ENCODE results near the gene ZC3H15. TPM values are rescaled to one million over a fixed set of nuclear protein-coding genes. Genes with fewer than 3 reads are reported as not detected.

ZC3H15 gene
- total RNA-seq, 2 donors from 2014 or later: 91.9 to 115 TPM

DNA sequence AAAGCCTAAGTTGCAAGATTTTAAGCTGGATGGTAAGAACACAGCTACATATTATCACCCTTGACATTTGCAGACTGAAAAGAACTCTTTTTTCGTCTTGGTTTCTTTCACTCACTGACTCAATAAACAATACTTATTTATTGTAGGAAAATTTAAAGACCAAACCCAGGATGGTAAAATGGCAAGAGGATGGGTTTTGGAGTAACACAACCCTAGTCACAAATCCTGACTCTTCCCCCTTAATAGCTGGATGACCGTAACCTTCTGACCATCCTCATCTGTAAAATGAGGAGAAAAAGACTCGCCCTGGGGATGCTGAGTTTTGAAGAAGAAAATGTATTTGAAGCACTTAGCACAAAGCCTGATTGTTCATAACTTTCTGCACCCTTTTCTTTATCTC is 48.3 kb downstream of the ZC3H15 start:
- Mint-ChIP-seq H3K4me1 (no peaks in the 10 kb centered on the region), H3K27ac (no peak overlapping the region), H3K4me3 (no peak overlapping the region), H3K27me3 (peaks cover 17% of the 10 kb centered on the region), H3K36me3 (ENCODE audit: low read depth) (no peaks in the 10 kb centered on the region)
- no peaks in the 10 kb centered on the region for H3K9me3 ChIP-seq (ENCODE audit: control insufficient read depth, low read length, poor library complexity, severe bottlenecking)
- DNase-seq: no peak
- ATAC-seq: no peak

GRCh38 chr2:186535861-186536260 is 49.8 kb downstream of the ZC3H15 start:
- Mint-ChIP-seq H3K27ac (no peak overlapping the region), H3K4me1 (no peaks in the 10 kb centered on the region), H3K27me3 (peaks cover 25% of the 10 kb centered on the region), H3K36me3 (ENCODE audit: low read depth) (no peaks in the 10 kb centered on the region), H3K4me3 (no peak overlapping the region)
- no peak for ATAC-seq
- no peaks in the 10 kb centered on the region for H3K9me3 ChIP-seq (ENCODE audit: control insufficient read depth, low read length, poor library complexity, severe bottlenecking)
- DNase-seq: no peak

DNA sequence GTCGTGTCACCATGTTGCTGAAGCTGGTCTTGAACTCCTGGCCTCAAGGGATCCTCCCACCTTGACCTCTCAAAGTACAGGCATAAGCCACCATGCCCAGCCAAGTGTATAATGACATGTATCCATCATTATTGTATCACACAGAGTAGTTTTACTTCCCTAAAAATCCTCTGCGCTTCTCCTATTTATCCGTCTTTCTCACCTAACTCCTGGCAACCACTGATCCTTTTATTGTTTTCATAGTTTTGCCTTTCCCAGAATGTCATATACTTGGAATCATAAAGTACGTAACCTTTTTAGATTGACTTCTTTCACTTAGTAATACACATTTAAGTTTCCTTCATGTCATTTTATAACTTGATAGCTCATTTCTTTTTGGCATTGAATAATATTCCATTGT is 51.0 kb downstream of the ZC3H15 start:
- Mint-ChIP-seq H3K4me3 (no peak overlapping the region), H3K36me3 (ENCODE audit: low read depth) (no peaks in the 10 kb centered on the region), H3K27me3 (peaks cover 26% of the 10 kb centered on the region), H3K4me1 (no peaks in the 10 kb centered on the region), H3K27ac (no peak overlapping the region)
- DNase-seq (no peak), ATAC-seq (no peak)
- H3K9me3 ChIP-seq (ENCODE audit: control insufficient read depth, low read length, poor library complexity, severe bottlenecking): no peaks in the 10 kb centered on the region

DNA sequence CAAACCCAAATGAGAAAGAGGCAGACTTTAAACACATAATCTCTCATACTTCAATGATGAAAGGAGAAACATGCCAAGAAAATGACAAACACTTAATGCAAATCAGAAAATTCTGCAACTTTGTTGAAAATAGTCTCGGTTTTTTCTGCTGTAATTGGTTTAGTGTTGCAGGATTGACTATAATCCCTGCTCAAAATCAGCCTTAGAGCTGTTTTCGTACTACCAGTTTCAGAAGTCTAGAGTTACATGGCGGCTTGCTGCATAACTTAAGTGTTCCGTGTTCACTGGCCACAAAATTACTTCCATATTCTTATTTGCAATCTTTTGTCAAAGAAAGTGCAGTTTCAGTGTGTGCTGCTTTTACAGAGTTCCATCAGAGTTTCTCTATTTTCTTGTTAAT is 54.9 kb downstream of the ZC3H15 start:
- Mint-ChIP-seq H3K4me3 (no peak overlapping the region), H3K36me3 (ENCODE audit: low read depth) (no peaks in the 10 kb centered on the region), H3K4me1 (peaks cover 2% of the 10 kb centered on the region), H3K27me3 (peaks cover 26% of the 10 kb centered on the region), H3K27ac (no peak overlapping the region)
- ATAC-seq (no peak), DNase-seq (no peak)
- no peaks in the 10 kb centered on the region for H3K9me3 ChIP-seq (ENCODE audit: control insufficient read depth, low read length, poor library complexity, severe bottlenecking)

DNA sequence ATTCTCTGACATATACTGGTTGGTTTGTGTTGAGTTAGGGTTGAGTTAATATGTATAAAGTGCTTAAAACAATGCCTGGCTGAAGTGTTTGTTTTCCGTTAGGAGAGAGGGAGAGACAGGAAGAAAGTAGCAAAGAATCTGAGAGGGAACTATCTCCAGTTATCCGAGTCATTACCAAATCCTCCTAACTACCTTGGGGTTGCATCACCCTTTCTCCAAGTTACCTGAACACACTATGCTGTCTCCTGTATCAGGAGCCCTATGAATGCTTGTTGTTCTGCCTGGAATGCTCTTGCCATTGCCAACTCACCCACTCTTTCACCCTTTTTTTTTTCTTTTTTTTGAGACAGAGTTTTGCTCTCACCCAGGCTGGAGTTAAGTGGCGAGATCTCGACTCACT is 55.9 kb downstream of the ZC3H15 start:
- peaks cover 2% of the 10 kb centered on the region for H3K4me1 Mint-ChIP-seq
- H3K4me3 Mint-ChIP-seq: no peak overlapping the region
- H3K27ac Mint-ChIP-seq: no peak overlapping the region
- peaks cover 22% of the 10 kb centered on the region for H3K27me3 Mint-ChIP-seq
- no peaks in the 10 kb centered on the region for H3K36me3 Mint-ChIP-seq (ENCODE audit: low read depth)
- DNase-seq: no peak
- ATAC-seq: no peak
- no peaks in the 10 kb centered on the region for H3K9me3 ChIP-seq (ENCODE audit: control insufficient read depth, low read length, poor library complexity, severe bottlenecking)

GRCh38 chr2:186543561-186544131 is 57.6 kb downstream of the ZC3H15 start:
- no peak overlapping the region for H3K27ac Mint-ChIP-seq
- peaks cover 18% of the 10 kb centered on the region for H3K27me3 Mint-ChIP-seq
- DNase-seq: no peak
- no peak overlapping the region for H3K4me3 Mint-ChIP-seq
- no peaks in the 10 kb centered on the region for H3K36me3 Mint-ChIP-seq (ENCODE audit: low read depth)
- no peaks in the 10 kb centered on the region for H3K9me3 ChIP-seq (ENCODE audit: control insufficient read depth, low read length, poor library complexity, severe bottlenecking)
- peaks cover 2% of the 10 kb centered on the region for H3K4me1 Mint-ChIP-seq
- no peak for ATAC-seq

GRCh38 chr2:186544255-186544675 is 58.2 kb downstream of the ZC3H15 start:
- DNase-seq (no peak), ATAC-seq (no peak)
- no peak overlapping the region for H3K4me3 Mint-ChIP-seq
- H3K27me3 Mint-ChIP-seq: peaks cover 15% of the 10 kb centered on the region
- no peaks in the 10 kb centered on the region for H3K9me3 ChIP-seq (ENCODE audit: control insufficient read depth, low read length, poor library complexity, severe bottlenecking)
- peaks cover 2% of the 10 kb centered on the region for H3K4me1 Mint-ChIP-seq
- no peak overlapping the region for H3K27ac Mint-ChIP-seq
- H3K36me3 Mint-ChIP-seq (ENCODE audit: low read depth): no peaks in the 10 kb centered on the region

GRCh38 chr2:186546846-186547245 is 60.8 kb downstream of the ZC3H15 start:
- Mint-ChIP-seq H3K36me3 (ENCODE audit: low read depth) (no peaks in the 10 kb centered on the region), H3K4me3 (no peak overlapping the region), H3K4me1 (peaks cover 2% of the 10 kb centered on the region), H3K27me3 (peaks cover 5% of the 10 kb centered on the region), H3K27ac (no peak overlapping the region)
- no peak for ATAC-seq
- H3K9me3 ChIP-seq (ENCODE audit: control insufficient read depth, low read length, poor library complexity, severe bottlenecking): no peaks in the 10 kb centered on the region
- DNase-seq: no peak

- ATAC-seq: no peak
- no peaks in the 10 kb centered on the region for H3K36me3 Mint-ChIP-seq (ENCODE audit: low read depth)
- H3K4me3 Mint-ChIP-seq: no peak overlapping the region
- no peak for DNase-seq
- no peak overlapping the region for H3K27ac Mint-ChIP-seq
- no peaks in the 10 kb centered on the region for H3K9me3 ChIP-seq (ENCODE audit: control insufficient read depth, low read length, poor library complexity, severe bottlenecking)
- H3K27me3 Mint-ChIP-seq: no peaks in the 10 kb centered on the region
- H3K4me1 Mint-ChIP-seq: no peaks in the 10 kb centered on the region
Measured at GRCh38 chr2:186551323-186552050, 65.4 kb downstream of the ZC3H15 start.

DNA sequence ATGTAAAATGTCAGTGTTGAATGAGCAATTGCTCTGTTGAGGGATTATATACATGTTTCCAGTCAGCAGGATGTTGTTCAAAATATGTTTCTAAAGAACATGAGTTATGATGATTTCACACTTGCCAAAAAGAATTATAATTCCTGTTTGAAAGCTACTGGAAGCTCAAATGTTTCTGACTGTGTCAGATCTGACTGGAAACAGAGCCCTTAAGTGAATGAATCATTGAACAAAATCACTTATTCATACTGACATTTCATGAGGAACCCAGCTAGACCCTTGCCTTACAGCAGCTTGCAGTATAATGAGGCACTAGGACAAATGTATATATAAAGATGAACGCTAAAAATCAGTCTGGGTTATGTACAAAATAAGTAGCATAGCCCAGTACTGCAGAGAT is 68.4 kb downstream of the ZC3H15 start:
- ATAC-seq: no peak
- no peak overlapping the region for H3K4me3 Mint-ChIP-seq

GRCh38 chr2:186554850-186555671 is 69.0 kb downstream of the ZC3H15 start:
- H3K4me3 Mint-ChIP-seq: no peak overlapping the region
- H3K36me3 Mint-ChIP-seq (ENCODE audit: low read depth): no peaks in the 10 kb centered on the region
- H3K27ac Mint-ChIP-seq: no peak overlapping the region
- no peaks in the 10 kb centered on the region for H3K9me3 ChIP-seq (ENCODE audit: control insufficient read depth, low read length, poor library complexity, severe bottlenecking)
- no peak for DNase-seq
- ATAC-seq: no peak
- peaks cover 8% of the 10 kb centered on the region for H3K27me3 Mint-ChIP-seq
- no peaks in the 10 kb centered on the region for H3K4me1 Mint-ChIP-seq

More for the DNA sequence above, 68.4 kb downstream of the ZC3H15 start:
- no peaks in the 10 kb centered on the region for H3K9me3 ChIP-seq (ENCODE audit: control insufficient read depth, low read length, poor library complexity, severe bottlenecking)
- no peaks in the 10 kb centered on the region for H3K4me1 Mint-ChIP-seq
- no peaks in the 10 kb centered on the region for H3K36me3 Mint-ChIP-seq (ENCODE audit: low read depth)
- H3K27ac Mint-ChIP-seq: no peak overlapping the region
- H3K27me3 Mint-ChIP-seq: peaks cover 8% of the 10 kb centered on the region
- no peak for DNase-seq

DNA sequence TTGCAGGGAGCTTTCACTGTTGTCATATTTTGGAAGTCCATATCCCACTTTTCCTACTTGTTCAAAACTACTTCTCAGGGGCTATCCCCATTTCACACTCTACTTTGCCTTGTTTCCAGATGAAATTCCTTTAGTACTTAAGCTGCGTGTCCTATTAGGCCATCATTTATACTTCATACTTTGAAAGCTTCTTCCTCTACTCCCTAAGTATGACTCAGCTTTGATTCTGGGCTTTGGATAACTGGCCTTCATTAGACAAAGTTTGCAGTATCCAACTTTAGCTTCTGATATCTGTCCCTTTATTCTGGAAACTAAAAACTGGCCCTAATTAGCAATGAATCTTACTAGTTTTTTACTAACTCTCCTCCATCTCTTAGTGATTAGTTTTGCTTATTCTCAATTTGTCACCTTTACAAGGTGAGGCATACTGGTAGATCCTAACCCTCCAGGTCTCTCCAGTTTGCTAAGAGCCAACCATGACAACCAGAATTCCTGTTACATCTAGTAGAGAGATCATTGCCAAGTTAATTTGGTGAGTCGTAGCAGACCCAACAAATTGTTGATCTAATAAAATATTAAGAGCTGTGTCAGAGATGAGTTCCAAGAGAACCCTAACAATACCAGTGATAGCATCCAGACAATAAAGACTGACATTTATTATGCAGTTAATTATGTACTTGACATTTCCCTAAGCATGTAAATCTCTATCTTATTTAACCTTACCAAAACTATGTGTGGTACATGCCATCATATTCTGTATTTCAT is 72.6 kb downstream of the ZC3H15 start:
- Mint-ChIP-seq H3K27ac (no peak overlapping the region), H3K27me3 (peaks cover 19% of the 10 kb centered on the region), H3K36me3 (ENCODE audit: low read depth) (peaks cover 5% of the 10 kb centered on the region), H3K4me3 (no peak overlapping the region), H3K4me1 (no peaks in the 10 kb centered on the region)
- DNase-seq (no peak), ATAC-seq (no peak)
- H3K9me3 ChIP-seq (ENCODE audit: control insufficient read depth, low read length, poor library complexity, severe bottlenecking): no peaks in the 10 kb centered on the region
